Loucy (cell line): ENCODE data around the gene TP53I11.

Experiments
- H2AFZ ChIP-seq: fragments of 200-600 bp; sonication (generic); 2 replicates; pipeline ENCODE4 v1.6.0; 2016; ENCODE audit warnings: antibody characterized with exemption, mild to moderate bottlenecking, low read length, moderate library complexity
- H3F3A ChIP-seq: fragments of 200-600 bp; 2 replicates; pipeline ENCODE4 v1.6.0; 2016; ENCODE audit warnings: antibody characterized with exemption, low read depth, mild to moderate bottlenecking
- H3K27me3 ChIP-seq: fragments of 200-600 bp; sonication (generic); 2 replicates; pipeline ENCODE4 v1.6.1; 2014; ENCODE audit warnings: low read length, mild to moderate bottlenecking; ENCODE audit not compliant: insufficient read depth, poor library complexity, severe bottlenecking
- H3K36me3 ChIP-seq: fragments of 200-600 bp; sonication (generic); 2 replicates; pipeline ENCODE4 v1.6.1; 2016; ENCODE audit warnings: low read length; ENCODE audit not compliant: insufficient read depth
- H3K4me1 ChIP-seq: fragments of 200-600 bp; sonication (generic); 2 replicates; pipeline ENCODE4 v1.5.1; 2014; ENCODE audit warnings: low read length, mild to moderate bottlenecking; ENCODE audit not compliant: insufficient read depth, poor library complexity, severe bottlenecking
- H3K4me2 ChIP-seq: fragments of 200-600 bp; sonication (generic); 2 replicates; pipeline ENCODE4 v1.6.0; 2014; ENCODE audit warnings: antibody characterized with exemption, low read length, low read depth, mild to moderate bottlenecking; ENCODE audit not compliant: poor library complexity, severe bottlenecking
- H3K4me3 ChIP-seq: fragments of 200-600 bp; sonication (generic); 2 replicates; pipeline ENCODE4 v1.5.1; 2014; ENCODE audit warnings: low read length, mild to moderate bottlenecking, mixed read lengths; ENCODE audit not compliant: poor library complexity, severe bottlenecking
- H3K79me2 ChIP-seq: fragments of 200-600 bp; sonication (generic); 2 replicates; pipeline ENCODE4 v1.6.1; 2014; ENCODE audit warnings: low read length; ENCODE audit not compliant: insufficient read depth
- H3K9ac ChIP-seq: fragments of 200-600 bp; sonication (generic); 2 replicates; pipeline ENCODE4 v1.6.0; 2014; ENCODE audit warnings: mild to moderate bottlenecking, low read depth, low read length, moderate library complexity; ENCODE audit not compliant: poor library complexity, severe bottlenecking
- H3K9me2 ChIP-seq: fragments of 200-600 bp; sonication (generic); replicated peaks from 2 replicates; pipeline ENCODE4 v1.6.1; 2016; ENCODE audit warnings: low read depth, low read length, mixed read lengths
- H3K9me3 ChIP-seq: fragments of 200-600 bp; sonication (generic); 2 replicates; pipeline ENCODE4 v1.6.1; 2014; ENCODE audit warnings: mild to moderate bottlenecking, antibody characterized with exemption, low read length, low read depth; ENCODE audit not compliant: insufficient read depth
- H4K20me1 ChIP-seq: fragments of 200-600 bp; sonication (generic); 2 replicates; pipeline ENCODE4 v1.6.0; 2014; ENCODE audit warnings: antibody characterized with exemption, low read length, mild to moderate bottlenecking; ENCODE audit not compliant: insufficient read depth, poor library complexity, severe bottlenecking
- CTCF ChIP-seq: fragments of 200-600 bp; sonication (generic); conservative IDR thresholded peaks from 2 replicates; pipeline ENCODE4 v1.5.1; 2014; ENCODE audit warnings: mild to moderate bottlenecking, antibody characterized with exemption, low read length
- EZH2phosphoT487 ChIP-seq: fragments of 200-600 bp; IDR thresholded peaks from 2 replicates; pipeline ENCODE4 v1.6.1; 2018; ENCODE audit warnings: antibody characterized with exemption, mild to moderate bottlenecking, moderate library complexity, borderline replicate concordance

Gene TP53I11

GRCh38 chr11:44926036-44926435, 24.6 kb downstream of the TP53I11 start:
- Histone ChIP-seq H3K9me2 (no peaks in the 10 kb centered on the region), H3K4me1 (no peaks in the 10 kb centered on the region), H3F3A (no peaks in the 10 kb centered on the region), H4K20me1 (no peaks in the 10 kb centered on the region), H3K4me3 (no peak overlapping the region), H3K9me3 (no peaks in the 10 kb centered on the region), H3K4me2 (no peak overlapping the region), H3K9ac (no peak overlapping the region), H3K27me3 (no peaks in the 10 kb centered on the region), H2AFZ (no peak overlapping the region), H3K36me3 (no peaks in the 10 kb centered on the region), H3K79me2 (no peaks in the 10 kb centered on the region)
- TF ChIP-seq EZH2phosphoT487 = no peak
- no peak for TF ChIP-seq CTCF

- Histone ChIP-seq H2AFZ (no peak overlapping the region), H3K27me3 (no peaks in the 10 kb centered on the region), H3K4me1 (no peaks in the 10 kb centered on the region), H3K9me2 (no peaks in the 10 kb centered on the region), H3K79me2 (no peaks in the 10 kb centered on the region), H3K9me3 (no peaks in the 10 kb centered on the region), H3F3A (no peaks in the 10 kb centered on the region), H4K20me1 (no peaks in the 10 kb centered on the region), H3K36me3 (no peaks in the 10 kb centered on the region), H3K9ac (no peak overlapping the region), H3K4me2 (no peak overlapping the region), H3K4me3 (no peak overlapping the region)
- no peak for TF ChIP-seq CTCF
- TF ChIP-seq EZH2phosphoT487 = no peak
Measured at GRCh38 chr11:44923806-44924205, 26.9 kb downstream of the TP53I11 start.

- Histone ChIP-seq H3K4me3 (no peak overlapping the region), H3K4me2 (no peak overlapping the region), H2AFZ (no peak overlapping the region), H3F3A (no peaks in the 10 kb centered on the region), H3K9me2 (no peaks in the 10 kb centered on the region), H3K36me3 (no peaks in the 10 kb centered on the region), H3K27me3 (no peaks in the 10 kb centered on the region), H4K20me1 (no peaks in the 10 kb centered on the region), H3K79me2 (no peaks in the 10 kb centered on the region), H3K4me1 (no peaks in the 10 kb centered on the region), H3K9me3 (no peaks in the 10 kb centered on the region), H3K9ac (no peak overlapping the region)
- TF ChIP-seq CTCF (no peak), EZH2phosphoT487 (no peak)
Measured at GRCh38 chr11:44923115-44923514, 27.6 kb downstream of the TP53I11 start.
